SK-N-MC (cell line): ENCODE results near the gene MOV10L1.

ENCODE experiments used
- EZH2 ChIP-seq: fragments of 200-600 bp; sonication (generic); IDR thresholded peaks from one replicate; pipeline ENCODE4 v1.6.1; 2017; ENCODE audit warnings: antibody characterized with exemption
- POLR2AphosphoS5 ChIP-seq: IDR thresholded peaks from 2 replicates; pipeline ENCODE4 v1.6.1; 2012; ENCODE audit warnings: mild to moderate bottlenecking, low read depth, low read length, borderline replicate concordance

- no peak for TF ChIP-seq EZH2
- TF ChIP-seq POLR2AphosphoS5 = no peak
These were observed 25.9 kb downstream of the MOV10L1 start for GRCh38 chr22:50115693-50116092.
